ENCODE results near the gene KLRF1.

DNA sequence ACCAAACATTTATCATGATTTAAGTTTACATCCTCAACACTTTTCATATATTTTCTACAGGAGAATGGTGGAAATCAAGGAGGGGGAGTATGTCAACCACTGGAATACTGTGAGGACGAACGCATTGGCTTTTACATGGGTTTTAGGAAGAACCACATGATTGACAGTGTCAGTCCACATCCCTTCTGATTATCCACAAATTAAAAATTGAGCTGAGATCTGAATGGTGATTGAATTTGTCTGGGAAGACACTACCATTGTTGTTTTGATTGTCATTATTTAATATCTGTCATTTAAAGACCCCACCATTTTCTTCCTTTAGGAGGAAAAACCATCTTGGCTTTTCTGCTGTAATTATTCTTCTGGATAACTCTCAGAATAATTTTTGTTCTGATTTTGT, 31.3 kb upstream of the KLRF1 start:
- TF ChIP-seq CTCF (conservative IDR thresholded peaks at IDR 0.05; ENCODE audit: low read depth in 2 of 2) (no peak), POLR2AphosphoS5 (IDR thresholded peaks at IDR 0.05; ENCODE audit: low read depth) (no peak)

All from GM23338 (cell line).